ENCODE data around the gene NELL1. TPM values are rescaled to one million over a fixed set of nuclear protein-coding genes. Genes with fewer than 3 reads are reported as not detected.

The NELL1 gene
- total RNA-seq, 6 donors from 2014 or later: 0.26 TPM; not detected in 5

DNA sequence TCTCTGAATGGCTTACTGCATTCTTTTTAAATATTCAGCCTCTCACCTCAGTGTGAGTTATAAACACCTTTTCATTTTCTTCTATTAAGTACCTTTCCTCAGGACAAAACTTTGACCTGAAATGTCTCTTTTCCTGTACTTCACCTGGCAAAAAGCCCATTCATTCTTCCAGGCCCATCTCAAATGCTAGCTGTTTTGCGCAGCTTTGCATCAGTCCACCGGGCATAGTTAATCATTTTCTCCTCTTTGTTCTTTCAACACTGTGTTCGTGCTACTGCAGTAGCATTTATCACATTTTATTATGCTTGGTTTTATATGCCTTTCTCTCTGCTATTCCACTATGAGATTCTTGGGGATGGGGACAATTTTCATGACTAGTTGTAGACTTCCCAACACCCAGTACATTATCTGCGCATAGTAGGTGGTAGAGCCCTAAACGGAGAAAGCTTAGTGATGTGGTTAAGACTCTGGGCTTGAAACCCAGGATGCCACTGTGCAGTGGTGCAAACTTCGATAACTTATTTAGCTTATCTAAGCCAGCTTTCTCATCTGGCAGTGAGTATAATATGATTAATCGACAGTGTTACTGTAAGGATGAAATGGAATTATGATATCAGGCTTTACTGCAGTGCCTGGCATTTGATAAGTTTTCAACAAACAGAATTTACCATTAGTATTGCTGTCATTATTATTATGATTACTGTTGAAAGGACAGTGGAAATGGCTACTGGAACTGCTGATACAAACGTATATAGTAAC, 695.7 kb downstream of the NELL1 start:
- Histone ChIP-seq H3K4me3 (no peak overlapping the region), H3K36me3 (no peaks in the 10 kb centered on the region), H3K4me1 (no peaks in the 10 kb centered on the region), H3K27me3 (no peaks in the 10 kb centered on the region), H3K27ac (no peak overlapping the region), H3K9me3 (peaks cover 0 to 4% (median 0%) of the 10 kb centered on the region in 4 donors)
- TF ChIP-seq, protein P1, sequence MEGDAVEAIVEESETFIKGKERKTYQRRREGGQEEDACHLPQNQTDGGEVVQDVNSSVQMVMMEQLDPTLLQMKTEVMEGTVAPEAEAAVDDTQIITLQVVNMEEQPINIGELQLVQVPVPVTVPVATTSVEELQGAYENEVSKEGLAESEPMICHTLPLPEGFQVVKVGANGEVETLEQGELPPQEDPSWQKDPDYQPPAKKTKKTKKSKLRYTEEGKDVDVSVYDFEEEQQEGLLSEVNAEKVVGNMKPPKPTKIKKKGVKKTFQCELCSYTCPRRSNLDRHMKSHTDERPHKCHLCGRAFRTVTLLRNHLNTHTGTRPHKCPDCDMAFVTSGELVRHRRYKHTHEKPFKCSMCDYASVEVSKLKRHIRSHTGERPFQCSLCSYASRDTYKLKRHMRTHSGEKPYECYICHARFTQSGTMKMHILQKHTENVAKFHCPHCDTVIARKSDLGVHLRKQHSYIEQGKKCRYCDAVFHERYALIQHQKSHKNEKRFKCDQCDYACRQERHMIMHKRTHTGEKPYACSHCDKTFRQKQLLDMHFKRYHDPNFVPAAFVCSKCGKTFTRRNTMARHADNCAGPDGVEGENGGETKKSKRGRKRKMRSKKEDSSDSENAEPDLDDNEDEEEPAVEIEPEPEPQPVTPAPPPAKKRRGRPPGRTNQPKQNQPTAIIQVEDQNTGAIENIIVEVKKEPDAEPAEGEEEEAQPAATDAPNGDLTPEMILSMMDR (IDR thresholded peaks at IDR 0.05): no peak
- no peak for TF ChIP-seq POLR2AphosphoS5 (IDR thresholded peaks at IDR 0.05)
- TF ChIP-seq POLR2A (IDR thresholded peaks at IDR 0.05): no peak
- ATAC-seq (ENCODE audit: low FRiP score in 2 of 2) (no peak), DNase-seq (no peak)
- 80 to 81% methylated on average over 8 of the region's 8 CpGs for WGBS, 2 donors

DNA sequence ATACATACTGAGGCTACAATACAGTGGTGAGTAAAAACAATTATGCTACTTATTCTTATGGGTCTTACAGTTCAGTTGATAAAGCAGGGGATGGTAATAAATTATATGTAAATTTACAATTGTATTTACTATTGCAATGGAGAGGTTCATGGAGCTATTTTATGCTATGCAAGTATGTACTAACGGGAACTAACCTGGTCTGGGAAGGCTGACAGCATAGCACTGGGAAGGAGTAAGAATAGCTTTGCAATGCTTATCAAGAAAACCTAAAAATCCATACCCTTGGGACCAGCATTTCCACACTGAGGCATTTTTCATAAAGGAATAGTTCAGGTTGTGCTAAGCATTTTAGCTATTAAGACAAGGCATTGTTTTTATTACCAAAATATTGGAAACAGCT, 700.6 kb downstream of the NELL1 start:
- TF ChIP-seq POLR2A (IDR thresholded peaks at IDR 0.05) (no peak), EP300 (IDR thresholded peaks at IDR 0.05) (no peak), POLR2AphosphoS5 (IDR thresholded peaks at IDR 0.05) (no peak)
- TF ChIP-seq, protein P1 (IDR thresholded peaks at IDR 0.05): no peak
- Histone ChIP-seq H3K4me3 (no peak overlapping the region), H3K9me3 (no peaks in the 10 kb centered on the region), H3K36me3 (no peaks in the 10 kb centered on the region), H3K27me3 (no peaks in the 10 kb centered on the region), H3K4me1 (no peaks in the 10 kb centered on the region), H3K27ac (no peak overlapping the region)
- ATAC-seq (ENCODE audit: low FRiP score in 2 of 2): no peak
- no peak for DNase-seq
- 76 to 88% methylated on average over 1 of the region's 1 CpG for WGBS, 2 donors

DNA sequence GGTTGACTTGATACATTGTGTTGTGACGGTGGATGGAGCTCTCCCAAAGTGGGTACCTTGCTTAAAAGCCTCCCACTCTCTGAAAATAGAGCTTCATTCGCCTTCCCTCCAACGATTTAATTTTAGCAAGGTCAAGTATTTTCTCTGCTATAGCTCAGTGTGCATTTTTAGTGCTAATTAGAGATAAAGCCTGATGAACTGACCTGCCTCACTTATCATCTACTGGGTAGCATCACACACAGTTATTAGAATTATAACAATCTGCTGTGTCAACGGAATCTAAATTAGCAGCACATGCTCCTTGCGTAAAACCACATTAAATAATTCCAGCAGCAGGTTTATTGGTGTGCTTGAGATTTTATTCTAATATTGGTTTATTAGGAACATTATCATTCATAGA, 701.7 kb downstream of the NELL1 start:
- ATAC-seq (ENCODE audit: low FRiP score in 2 of 2) (no peak), DNase-seq (no peak)
- WGBS, 2 donors: 67 to 92% methylated on average over 5 of the region's 5 CpGs
- H3K9me3 ChIP-seq: no peaks in the 10 kb centered on the region
- no peak overlapping the region for H3K4me3 ChIP-seq
- H3K27me3 ChIP-seq: no peaks in the 10 kb centered on the region
- H3K36me3 ChIP-seq: no peaks in the 10 kb centered on the region
- no peaks in the 10 kb centered on the region for H3K4me1 ChIP-seq
- TF ChIP-seq EP300 (IDR thresholded peaks at IDR 0.05) (no peak), POLR2AphosphoS5 (IDR thresholded peaks at IDR 0.05) (no peak), POLR2A (IDR thresholded peaks at IDR 0.05) (no peak)
- TF ChIP-seq, protein P1 (IDR thresholded peaks at IDR 0.05): no peak
- H3K27ac ChIP-seq: no peak overlapping the region

GRCh38 chr11:21372672-21373071, 703.3 kb downstream of the NELL1 start:
- DNase-seq (no peak), ATAC-seq (ENCODE audit: low FRiP score in 2 of 2) (no peak)
- Histone ChIP-seq H3K9me3 (no peaks in the 10 kb centered on the region), H3K4me3 (no peak overlapping the region), H3K36me3 (no peaks in the 10 kb centered on the region), H3K27ac (no peak overlapping the region), H3K4me1 (no peaks in the 10 kb centered on the region), H3K27me3 (no peaks in the 10 kb centered on the region)
- 56 to 75% methylated on average over 1 of the region's 1 CpG for WGBS, 2 donors
- TF ChIP-seq POLR2AphosphoS5 (IDR thresholded peaks at IDR 0.05) (no peak), EP300 (IDR thresholded peaks at IDR 0.05) (no peak), POLR2A (IDR thresholded peaks at IDR 0.05) (no peak)
- TF ChIP-seq, protein P1 (IDR thresholded peaks at IDR 0.05): no peak

GRCh38 chr11:21374376-21374775, 705.0 kb downstream of the NELL1 start:
- no peak for TF ChIP-seq POLR2A (IDR thresholded peaks at IDR 0.05)
- TF ChIP-seq, protein P1 (IDR thresholded peaks at IDR 0.05): no peak
- ATAC-seq (ENCODE audit: low FRiP score in 2 of 2): no peak
- DNase-seq: no peak
- Histone ChIP-seq H3K27ac (no peak overlapping the region), H3K4me3 (no peak overlapping the region), H3K4me1 (no peaks in the 10 kb centered on the region), H3K27me3 (no peaks in the 10 kb centered on the region), H3K9me3 (no peaks in the 10 kb centered on the region), H3K36me3 (no peaks in the 10 kb centered on the region)
- 30 to 50% methylated on average over 4 to 5 of the region's 5 CpGs for WGBS, 2 donors

All from upper lobe of left lung (tissue), 6 donors.